Activated naive CD8-positive, alpha-beta T cell (primary cell): Measurements from ENCODE around the gene CCDC24.

Source experiments
- H3K27ac Mint-ChIP-seq: one replicate; pipeline ENCODE4 v1.8.0; 2021; ENCODE audit warnings: mixed read lengths
- H3K27me3 Mint-ChIP-seq: one replicate; pipeline ENCODE4 v1.8.0; 2021; ENCODE audit warnings: mixed read lengths
- H3K36me3 Mint-ChIP-seq: one replicate; pipeline ENCODE4 v1.8.0; 2021; ENCODE audit warnings: mixed read lengths
- H3K4me1 Mint-ChIP-seq: one replicate; pipeline ENCODE4 v1.8.0; 2021; ENCODE audit warnings: low read depth, mixed read lengths
- H3K4me3 Mint-ChIP-seq: one replicate; pipeline ENCODE4 v1.8.0; 2021; ENCODE audit warnings: mild to moderate bottlenecking, mixed read lengths
- H3K9me3 Mint-ChIP-seq: one replicate; pipeline ENCODE4 v1.8.0; 2021; ENCODE audit warnings: low read depth, mixed read lengths

The CCDC24 gene

GRCh38 chr1:44030605-44031251 is 39.3 kb downstream of the CCDC24 start:
- Mint-ChIP-seq H3K36me3 (peaks cover 2% of the 10 kb centered on the region), H3K4me1 (peaks cover 21% of the 10 kb centered on the region)

DNA sequence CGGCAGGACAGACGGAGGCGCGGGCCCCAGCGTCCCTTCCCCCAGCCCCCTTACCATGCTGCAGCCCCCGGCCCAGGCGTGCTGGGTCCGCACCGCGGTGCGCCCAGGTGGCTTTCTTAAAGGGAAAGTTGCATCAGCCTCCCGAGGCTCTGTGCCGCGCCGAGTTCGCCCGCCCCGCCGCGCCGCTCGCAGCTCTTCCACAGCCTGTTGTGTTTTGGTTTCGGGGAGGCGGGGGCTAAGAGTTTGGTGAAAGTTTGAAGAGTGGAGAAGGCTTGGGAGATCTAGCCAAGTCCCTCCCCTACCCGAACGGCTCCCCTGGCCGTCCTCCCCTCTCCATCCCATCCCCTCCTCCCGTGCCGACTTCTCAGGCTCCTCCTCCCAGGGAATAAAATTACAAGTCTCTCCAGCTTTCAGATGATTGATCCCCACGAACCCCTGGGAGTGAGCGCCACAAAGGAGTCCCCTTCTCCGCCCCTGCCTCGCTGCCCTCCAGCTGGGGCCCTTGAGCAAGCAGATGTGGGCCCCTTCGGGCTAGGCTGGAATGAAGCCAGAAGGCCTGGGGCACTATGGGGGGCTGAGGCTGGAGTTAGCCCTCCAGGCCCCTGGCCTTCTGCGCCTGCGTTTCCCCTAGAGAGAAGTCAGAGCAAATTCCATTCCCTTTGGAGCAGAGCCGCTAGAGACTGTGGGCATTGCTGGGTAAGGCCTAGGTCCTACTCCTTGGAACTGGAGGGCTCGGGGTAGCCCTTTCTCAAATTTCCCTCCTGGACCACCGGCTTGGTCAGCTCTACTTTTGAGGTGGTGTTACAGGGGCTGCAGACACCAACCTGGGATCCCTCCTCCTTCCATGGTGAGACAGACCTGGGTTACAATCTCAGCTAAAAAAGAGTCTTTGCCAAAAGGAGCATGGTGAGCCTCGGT is 40.1 kb downstream of the CCDC24 start, which contains the start of gene SLC6A9:
Gene SLC6A9, minus strand, starts transcription at position 211 of the 918 bp plus-strand sequence. CDS start 7,185 bp downstream, outside the sequence.
- Mint-ChIP-seq H3K9me3 (no peaks in the 10 kb centered on the region), H3K4me3 (peak within 1 kb of the TSS; percentile 89)

More at GRCh38 chr1:44030605-44031251, 39.3 kb downstream of the CCDC24 start:
- Mint-ChIP-seq H3K4me3 (peak overlapping the region; percentile 89), H3K27ac (peak overlapping the region; percentile 90), H3K27me3 (no peaks in the 10 kb centered on the region), H3K9me3 (no peaks in the 10 kb centered on the region)

DNA sequence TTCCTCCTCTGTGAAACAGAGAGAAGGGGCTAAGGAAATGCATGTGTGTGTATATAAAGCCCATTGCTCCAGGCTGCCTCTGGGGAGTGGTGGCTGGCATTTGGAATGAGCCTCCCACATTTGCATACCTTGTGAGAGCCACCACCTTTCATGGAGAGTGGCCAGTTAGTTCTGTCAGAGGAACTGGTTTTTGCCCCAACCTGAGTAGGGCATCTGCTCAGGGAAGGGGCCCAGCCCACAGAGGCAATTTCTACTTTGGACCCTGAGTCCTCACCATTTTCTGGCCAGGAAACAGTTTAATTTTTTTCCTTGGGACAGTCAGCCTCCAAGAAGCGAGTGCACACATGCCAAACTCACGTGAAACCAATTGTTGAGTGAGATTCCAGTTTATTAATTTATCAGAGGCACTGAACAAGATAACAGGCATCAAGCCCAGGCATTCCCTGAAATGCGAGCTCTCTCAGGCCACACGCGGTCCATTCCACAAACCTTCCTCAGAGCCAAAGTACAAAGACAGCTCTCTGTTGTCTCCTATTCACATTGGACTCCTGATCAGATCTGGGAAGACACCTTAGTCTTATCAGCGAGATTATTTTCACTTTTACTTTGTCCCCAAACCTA is 40.9 kb downstream of the CCDC24 start:
- Mint-ChIP-seq H3K27me3 (no peaks in the 10 kb centered on the region), H3K36me3 (peaks cover 2% of the 10 kb centered on the region), H3K27ac (peak overlapping the region; percentile 46), H3K9me3 (no peaks in the 10 kb centered on the region), H3K4me3 (peak overlapping the region; percentile 89), H3K4me1 (peaks cover 21% of the 10 kb centered on the region)

More for the DNA sequence above, 40.1 kb downstream of the CCDC24 start, which contains the start of gene SLC6A9:
- Mint-ChIP-seq H3K4me1 (peaks cover 21% of the 10 kb centered on the region), H3K27me3 (no peaks in the 10 kb centered on the region), H3K27ac (peak within 1 kb of the TSS; percentile 90), H3K36me3 (peaks cover 2% of the 10 kb centered on the region)

DNA sequence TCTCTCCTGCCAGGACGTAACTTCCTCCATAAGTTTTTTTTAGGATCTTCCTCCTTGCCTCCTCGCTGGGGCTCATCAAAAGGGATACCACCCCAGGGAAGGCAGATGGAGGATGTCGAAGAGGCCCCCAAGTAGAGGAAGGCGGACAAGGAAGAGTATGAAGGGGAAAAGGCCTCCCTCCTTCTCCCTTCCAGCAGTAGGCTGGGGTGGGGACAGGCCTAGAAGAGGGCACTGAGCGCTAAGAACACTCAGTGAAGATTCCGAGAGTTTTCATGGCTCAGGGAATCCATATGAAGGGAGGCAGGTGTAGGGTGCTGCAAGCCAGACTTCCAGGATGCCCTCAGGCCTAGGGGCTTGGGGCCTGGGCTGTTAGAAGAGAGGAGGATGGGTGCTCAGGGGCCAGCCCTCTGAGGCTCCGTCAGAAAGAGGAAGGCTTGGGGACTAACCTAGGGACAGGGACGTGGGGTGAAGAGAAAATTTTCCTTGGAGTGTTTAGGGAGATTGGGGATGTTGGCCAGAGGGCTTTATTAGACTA is 41.7 kb downstream of the CCDC24 start:
- peaks cover 19% of the 10 kb centered on the region for H3K4me1 Mint-ChIP-seq
- no peak overlapping the region for H3K27ac Mint-ChIP-seq
- no peak overlapping the region for H3K4me3 Mint-ChIP-seq
- no peaks in the 10 kb centered on the region for H3K27me3 Mint-ChIP-seq
- H3K9me3 Mint-ChIP-seq = no peaks in the 10 kb centered on the region
- H3K36me3 Mint-ChIP-seq = peaks cover 2% of the 10 kb centered on the region

GRCh38 chr1:44033756-44034155 is 42.4 kb downstream of the CCDC24 start:
- no peak overlapping the region for H3K4me3 Mint-ChIP-seq
- peaks cover 2% of the 10 kb centered on the region for H3K36me3 Mint-ChIP-seq

GRCh38 chr1:44034423-44034822 is 43.0 kb downstream of the CCDC24 start:
- H3K4me1 Mint-ChIP-seq = peaks cover 8% of the 10 kb centered on the region
- H3K27ac Mint-ChIP-seq = no peak overlapping the region
- H3K4me3 Mint-ChIP-seq = no peak overlapping the region
- H3K27me3 Mint-ChIP-seq = no peaks in the 10 kb centered on the region
- no peaks in the 10 kb centered on the region for H3K9me3 Mint-ChIP-seq
- H3K36me3 Mint-ChIP-seq = peaks cover 1% of the 10 kb centered on the region

More at GRCh38 chr1:44033756-44034155, 42.4 kb downstream of the CCDC24 start:
- H3K4me1 Mint-ChIP-seq = peaks cover 15% of the 10 kb centered on the region
- no peaks in the 10 kb centered on the region for H3K27me3 Mint-ChIP-seq
- no peak overlapping the region for H3K27ac Mint-ChIP-seq
- no peaks in the 10 kb centered on the region for H3K9me3 Mint-ChIP-seq

DNA sequence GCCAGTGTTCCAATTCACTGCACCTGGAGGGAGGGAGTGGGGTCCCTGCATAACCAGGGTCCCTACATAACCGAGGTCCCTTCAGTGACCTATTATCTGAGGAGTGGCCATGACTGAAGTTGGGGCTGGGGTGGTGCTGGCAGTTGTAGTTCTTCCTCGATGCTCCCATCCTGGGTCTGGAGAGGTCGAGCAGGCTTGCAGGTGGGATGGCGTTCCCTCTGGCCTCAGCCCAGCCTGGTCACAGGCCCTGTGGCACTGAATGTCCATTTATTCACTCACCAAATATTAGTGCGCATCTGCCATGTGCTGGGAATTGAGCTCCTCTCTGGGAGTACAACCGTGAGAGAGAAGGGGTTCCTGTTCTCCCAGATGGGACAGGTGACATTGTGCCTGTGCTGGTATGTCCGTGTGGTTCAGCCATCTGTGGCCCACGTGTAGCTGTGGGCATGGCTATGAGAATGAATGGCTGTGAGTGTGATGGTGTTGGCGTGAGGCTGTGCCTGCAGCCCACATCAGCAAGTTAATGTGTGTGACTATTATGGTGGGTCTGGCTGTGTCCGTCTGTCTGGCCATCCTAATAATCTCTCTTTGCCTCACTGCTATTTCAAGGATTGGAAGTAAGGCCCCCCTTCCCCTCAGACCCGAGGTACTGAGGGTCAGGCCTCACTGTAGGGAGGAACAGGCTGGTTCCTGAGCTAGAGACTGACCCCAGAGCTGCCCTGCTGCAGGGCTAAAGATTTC is 43.7 kb downstream of the CCDC24 start:
- no peak overlapping the region for H3K27ac Mint-ChIP-seq
- H3K9me3 Mint-ChIP-seq = no peaks in the 10 kb centered on the region
- peaks cover 4% of the 10 kb centered on the region for H3K4me1 Mint-ChIP-seq
- H3K36me3 Mint-ChIP-seq = no peaks in the 10 kb centered on the region
- no peaks in the 10 kb centered on the region for H3K27me3 Mint-ChIP-seq
- no peak overlapping the region for H3K4me3 Mint-ChIP-seq

DNA sequence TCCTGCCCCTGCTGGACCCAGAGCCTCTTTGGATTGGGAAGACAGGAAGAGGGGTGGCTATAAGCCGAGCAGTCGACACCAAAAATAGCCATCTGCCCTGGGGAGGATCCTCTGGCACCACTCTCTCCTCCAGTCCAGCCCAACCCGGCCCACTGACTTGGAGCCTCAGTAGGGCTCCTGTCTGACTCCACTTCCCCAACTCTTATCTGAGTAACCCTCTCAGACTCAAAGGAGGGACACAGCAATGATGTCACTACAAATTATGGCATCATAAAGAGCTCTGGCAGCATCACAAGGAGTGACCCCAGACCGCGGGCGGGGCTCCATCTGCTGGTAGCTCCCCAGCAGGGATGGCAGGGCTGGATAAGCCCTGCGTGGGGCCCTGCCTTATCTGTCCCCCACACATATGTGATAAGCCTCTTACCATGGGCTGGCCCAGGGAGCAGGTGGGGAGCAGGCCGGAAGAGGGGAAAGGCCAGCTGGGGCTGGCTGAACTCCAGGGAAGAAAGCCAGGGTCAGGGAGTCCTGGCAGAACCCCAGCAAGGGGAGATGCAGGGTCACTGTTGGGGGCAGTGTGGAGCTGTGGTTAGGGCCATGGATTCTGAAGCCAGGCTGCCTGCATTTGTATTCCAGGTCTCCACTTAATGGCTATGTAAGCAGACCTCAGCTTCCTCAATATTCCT is 44.5 kb downstream of the CCDC24 start:
- Mint-ChIP-seq H3K27me3 (no peaks in the 10 kb centered on the region), H3K36me3 (no peaks in the 10 kb centered on the region), H3K27ac (no peak overlapping the region), H3K9me3 (no peaks in the 10 kb centered on the region), H3K4me3 (no peak overlapping the region), H3K4me1 (peaks cover 4% of the 10 kb centered on the region)

DNA sequence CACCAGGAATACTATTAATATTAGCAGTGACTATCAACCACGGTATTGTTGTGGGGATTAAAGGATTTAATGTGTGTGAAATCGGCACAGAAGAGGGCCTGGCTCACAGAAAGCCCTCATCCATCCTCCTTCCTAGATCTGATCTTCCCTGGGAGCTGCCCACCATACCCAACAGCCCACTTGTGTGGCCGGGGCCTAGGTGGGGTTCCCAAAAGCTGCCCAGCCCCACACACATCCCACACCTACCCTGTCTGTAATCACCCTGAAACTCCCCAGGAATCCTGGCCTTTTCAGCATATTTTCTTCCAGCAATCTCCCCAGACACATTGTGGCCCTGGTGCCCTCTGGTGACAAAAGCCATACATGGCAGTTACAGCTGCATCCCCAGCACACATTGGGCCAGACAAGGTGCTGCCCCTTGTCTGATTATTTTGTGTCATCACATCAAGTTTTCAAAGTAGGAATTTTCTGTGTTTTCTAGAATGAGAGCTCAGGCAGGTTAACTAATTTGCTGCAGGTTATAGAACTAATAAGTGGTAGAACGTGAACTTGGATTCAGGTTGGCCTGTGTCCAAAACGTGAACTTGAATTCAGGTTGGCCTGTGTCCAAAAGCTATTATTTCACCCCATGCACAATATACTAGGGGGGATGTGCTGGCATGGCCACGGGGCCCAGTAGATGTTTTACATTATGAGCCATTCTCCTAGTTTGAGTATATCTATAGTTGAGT is 45.2 kb downstream of the CCDC24 start:
- peaks cover 2% of the 10 kb centered on the region for H3K4me1 Mint-ChIP-seq
- H3K4me3 Mint-ChIP-seq = no peak overlapping the region
- H3K36me3 Mint-ChIP-seq = no peaks in the 10 kb centered on the region
- H3K27me3 Mint-ChIP-seq = no peaks in the 10 kb centered on the region
- no peak overlapping the region for H3K27ac Mint-ChIP-seq
- no peaks in the 10 kb centered on the region for H3K9me3 Mint-ChIP-seq

- Mint-ChIP-seq H3K4me3 (no peak overlapping the region), H3K27me3 (no peaks in the 10 kb centered on the region), H3K27ac (no peak overlapping the region), H3K36me3 (no peaks in the 10 kb centered on the region), H3K4me1 (no peaks in the 10 kb centered on the region), H3K9me3 (no peaks in the 10 kb centered on the region)
Observed at GRCh38 chr1:44037154-44037553, 45.8 kb downstream of the CCDC24 start.

DNA sequence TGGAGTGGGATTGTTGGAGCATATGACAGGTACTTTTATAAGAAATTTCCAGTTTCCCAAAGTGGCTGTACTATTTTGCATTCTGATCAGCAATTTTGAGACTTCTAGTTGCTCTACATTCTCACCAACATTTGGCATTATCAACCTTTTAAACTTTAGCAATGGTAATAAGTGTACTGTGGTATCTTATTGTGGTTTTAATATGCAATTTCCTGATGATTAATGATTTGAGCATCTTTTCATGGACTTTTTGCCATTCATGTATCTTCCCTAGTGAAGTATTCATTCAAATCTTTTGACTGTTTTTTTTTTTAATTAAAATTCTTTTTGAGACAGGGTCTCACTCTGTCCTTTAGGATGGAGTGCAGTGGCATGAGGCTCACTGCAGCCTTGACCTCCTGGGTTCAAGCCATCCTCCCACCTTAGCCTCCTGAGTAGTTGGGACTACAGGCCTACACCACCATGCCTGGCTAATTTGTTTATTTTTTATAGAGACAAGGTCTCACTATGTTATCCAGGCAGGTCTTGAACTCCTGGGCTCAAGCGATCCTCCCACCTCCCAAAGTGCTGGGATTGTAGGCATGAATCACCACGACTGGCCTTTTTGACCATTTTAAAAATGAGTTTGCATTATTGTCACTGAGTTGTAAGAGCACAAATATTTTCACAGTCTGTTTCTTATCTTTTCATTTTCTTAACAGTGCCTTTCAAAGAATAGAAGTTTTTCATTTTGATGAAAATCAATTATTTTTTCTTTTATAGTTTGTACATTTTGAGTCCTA is 47.7 kb downstream of the CCDC24 start:
- Mint-ChIP-seq H3K36me3 (no peaks in the 10 kb centered on the region), H3K27ac (no peak overlapping the region), H3K27me3 (peaks cover 2% of the 10 kb centered on the region), H3K4me1 (no peaks in the 10 kb centered on the region), H3K9me3 (no peaks in the 10 kb centered on the region), H3K4me3 (no peak overlapping the region)

GRCh38 chr1:44040418-44040817 is 49.0 kb downstream of the CCDC24 start:
- Mint-ChIP-seq H3K4me3 (no peak overlapping the region), H3K36me3 (no peaks in the 10 kb centered on the region), H3K9me3 (no peaks in the 10 kb centered on the region), H3K4me1 (no peaks in the 10 kb centered on the region), H3K27ac (no peak overlapping the region), H3K27me3 (peaks cover 3% of the 10 kb centered on the region)

DNA sequence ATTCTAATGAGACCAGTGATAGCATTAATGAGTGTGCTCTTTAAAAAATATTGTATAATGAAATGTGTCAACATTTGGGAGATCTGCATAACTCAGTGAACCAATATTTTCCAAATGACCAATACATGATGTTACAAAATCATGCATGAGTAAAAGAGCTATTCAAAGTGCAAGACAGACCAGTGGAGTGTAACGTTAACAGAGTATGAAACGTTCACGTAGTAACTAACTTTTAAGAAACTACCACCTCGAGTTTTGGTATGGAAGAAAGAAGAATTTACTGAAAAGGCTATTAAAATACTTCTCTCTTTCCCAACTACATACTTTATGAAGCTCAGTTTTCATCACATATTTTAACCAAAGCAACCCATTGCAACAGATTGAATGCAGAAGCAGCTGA is 49.4 kb downstream of the CCDC24 start:
- H3K4me1 Mint-ChIP-seq = no peaks in the 10 kb centered on the region
- H3K27me3 Mint-ChIP-seq = peaks cover 3% of the 10 kb centered on the region
- H3K4me3 Mint-ChIP-seq = no peak overlapping the region
- no peaks in the 10 kb centered on the region for H3K36me3 Mint-ChIP-seq
- H3K27ac Mint-ChIP-seq = no peak overlapping the region
- H3K9me3 Mint-ChIP-seq = no peaks in the 10 kb centered on the region
